ENCODE data around the gene MARCO.

Gene MARCO

GRCh38 chr2:118937817-118938216 is 4.2 kb upstream of the MARCO start:
- no peaks in the 10 kb centered on the region for H3K79me2 ChIP-seq (ENCODE audit: insufficient read depth, low read length)
- H3K27me3 ChIP-seq (ENCODE audit: insufficient read depth, low read length, poor library complexity) = peaks cover 3% of the 10 kb centered on the region
- H3K9ac ChIP-seq (ENCODE audit: low read depth, low read length) = no peak overlapping the region
- ATAC-seq (ENCODE audit: insufficient read depth, low read depth) = no peak
- H2AFZ ChIP-seq (ENCODE audit: low read depth, low read length) = no peak overlapping the region
- no peak overlapping the region for H3K4me3 ChIP-seq (ENCODE audit: low read depth in 1 of 2, low read length in 2 of 2)
- no peak for TF ChIP-seq EZH2 (IDR thresholded peaks at IDR 0.05; ENCODE audit: borderline replicate concordance, low read depth, low read length, severe bottlenecking)
- TF ChIP-seq, protein P1, sequence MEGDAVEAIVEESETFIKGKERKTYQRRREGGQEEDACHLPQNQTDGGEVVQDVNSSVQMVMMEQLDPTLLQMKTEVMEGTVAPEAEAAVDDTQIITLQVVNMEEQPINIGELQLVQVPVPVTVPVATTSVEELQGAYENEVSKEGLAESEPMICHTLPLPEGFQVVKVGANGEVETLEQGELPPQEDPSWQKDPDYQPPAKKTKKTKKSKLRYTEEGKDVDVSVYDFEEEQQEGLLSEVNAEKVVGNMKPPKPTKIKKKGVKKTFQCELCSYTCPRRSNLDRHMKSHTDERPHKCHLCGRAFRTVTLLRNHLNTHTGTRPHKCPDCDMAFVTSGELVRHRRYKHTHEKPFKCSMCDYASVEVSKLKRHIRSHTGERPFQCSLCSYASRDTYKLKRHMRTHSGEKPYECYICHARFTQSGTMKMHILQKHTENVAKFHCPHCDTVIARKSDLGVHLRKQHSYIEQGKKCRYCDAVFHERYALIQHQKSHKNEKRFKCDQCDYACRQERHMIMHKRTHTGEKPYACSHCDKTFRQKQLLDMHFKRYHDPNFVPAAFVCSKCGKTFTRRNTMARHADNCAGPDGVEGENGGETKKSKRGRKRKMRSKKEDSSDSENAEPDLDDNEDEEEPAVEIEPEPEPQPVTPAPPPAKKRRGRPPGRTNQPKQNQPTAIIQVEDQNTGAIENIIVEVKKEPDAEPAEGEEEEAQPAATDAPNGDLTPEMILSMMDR (IDR thresholded peaks at IDR 0.05; ENCODE audit: borderline replicate concordance, extremely low read depth, low read length, poor library complexity, severe bottlenecking) = no peak
- peaks cover 4% of the 10 kb centered on the region for H3K9me3 ChIP-seq (ENCODE audit: insufficient read depth, low read length, severe bottlenecking)
- H3K4me2 ChIP-seq (ENCODE audit: insufficient read depth, low read length) = no peak overlapping the region
- H3K4me1 ChIP-seq (ENCODE audit: insufficient read depth, low read length) = no peaks in the 10 kb centered on the region
- H3K36me3 ChIP-seq (ENCODE audit: insufficient read depth, low read length) = no peaks in the 10 kb centered on the region
- no peak overlapping the region for H3K27ac ChIP-seq (ENCODE audit: low read length)
- DNase-seq = no peak
- H4K20me1 ChIP-seq (ENCODE audit: insufficient read depth, low read length) = no peaks in the 10 kb centered on the region

- H3K4me3 ChIP-seq (ENCODE audit: low read depth in 1 of 2, low read length in 2 of 2) = no peak overlapping the region
- no peak overlapping the region for H2AFZ ChIP-seq (ENCODE audit: low read depth, low read length)
- no peaks in the 10 kb centered on the region for H3K79me2 ChIP-seq (ENCODE audit: insufficient read depth, low read length)
- H3K27ac ChIP-seq (ENCODE audit: low read length) = no peak overlapping the region
- no peak overlapping the region for H3K9ac ChIP-seq (ENCODE audit: low read depth, low read length)
- H3K36me3 ChIP-seq (ENCODE audit: insufficient read depth, low read length) = no peaks in the 10 kb centered on the region
- no peaks in the 10 kb centered on the region for H3K9me3 ChIP-seq (ENCODE audit: insufficient read depth, low read length, severe bottlenecking)
- no peaks in the 10 kb centered on the region for H4K20me1 ChIP-seq (ENCODE audit: insufficient read depth, low read length)
- H3K27me3 ChIP-seq (ENCODE audit: insufficient read depth, low read length, poor library complexity) = peaks cover 6% of the 10 kb centered on the region
- no peak overlapping the region for H3K4me2 ChIP-seq (ENCODE audit: insufficient read depth, low read length)
- no peak for TF ChIP-seq EZH2 (IDR thresholded peaks at IDR 0.05; ENCODE audit: borderline replicate concordance, low read depth, low read length, severe bottlenecking)
- TF ChIP-seq, protein P1 (IDR thresholded peaks at IDR 0.05; ENCODE audit: borderline replicate concordance, extremely low read depth, low read length, poor library complexity, severe bottlenecking) = no peak
- H3K4me1 ChIP-seq (ENCODE audit: insufficient read depth, low read length) = no peaks in the 10 kb centered on the region
- no peak for ATAC-seq (ENCODE audit: insufficient read depth, low read depth)
- no peak for DNase-seq
Observed at GRCh38 chr2:118939994-118940393, 2.0 kb upstream of the MARCO start.

DNA sequence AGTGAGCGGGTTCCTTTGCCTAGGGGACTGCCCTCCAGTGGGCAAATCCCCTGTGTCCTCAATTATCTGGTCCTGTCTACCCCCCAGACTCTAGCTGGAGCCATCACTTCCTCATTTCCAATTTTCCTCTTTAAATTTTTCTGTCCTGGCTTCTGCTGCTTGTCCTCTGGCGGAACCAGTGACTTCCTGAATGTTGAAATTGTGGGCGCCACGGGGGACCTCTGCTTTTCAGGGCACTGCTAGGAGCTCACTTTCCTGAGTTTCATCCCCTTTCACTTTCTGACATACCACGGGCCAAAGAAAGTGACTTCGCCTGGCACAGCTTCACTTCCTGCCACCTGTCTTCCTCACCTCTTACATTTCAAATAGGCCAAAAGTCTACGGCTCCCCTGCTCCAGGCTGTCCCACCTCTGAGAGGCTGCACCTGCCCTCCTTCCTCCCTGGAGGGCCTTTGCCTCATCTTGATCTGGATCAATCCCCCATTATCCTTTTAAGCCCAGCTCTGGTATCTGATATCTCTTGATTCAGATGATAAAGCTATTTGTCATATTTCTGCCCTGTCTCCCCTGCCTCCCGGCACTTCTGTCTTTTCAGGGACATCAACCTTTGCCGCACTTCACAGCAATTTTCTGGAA is 1.4 kb upstream of the MARCO start:
- Histone ChIP-seq H3K4me1 (ENCODE audit: insufficient read depth, low read length) (no peaks in the 10 kb centered on the region), H3K9me3 (ENCODE audit: insufficient read depth, low read length, severe bottlenecking) (no peaks in the 10 kb centered on the region), H4K20me1 (ENCODE audit: insufficient read depth, low read length) (no peaks in the 10 kb centered on the region), H3K4me2 (ENCODE audit: insufficient read depth, low read length) (no peak overlapping the region), H3K27ac (ENCODE audit: low read length) (no peak overlapping the region), H3K36me3 (ENCODE audit: insufficient read depth, low read length) (no peaks in the 10 kb centered on the region), H3K4me3 (ENCODE audit: low read depth in 1 of 2, low read length in 2 of 2) (no peak overlapping the region), H2AFZ (ENCODE audit: low read depth, low read length) (no peak overlapping the region), H3K9ac (ENCODE audit: low read depth, low read length) (no peak overlapping the region), H3K27me3 (ENCODE audit: insufficient read depth, low read length, poor library complexity) (peaks cover 6% of the 10 kb centered on the region), H3K79me2 (ENCODE audit: insufficient read depth, low read length) (no peaks in the 10 kb centered on the region)
- no peak for DNase-seq
- TF ChIP-seq, protein P1 (IDR thresholded peaks at IDR 0.05; ENCODE audit: borderline replicate concordance, extremely low read depth, low read length, poor library complexity, severe bottlenecking) = no peak
- TF ChIP-seq EZH2 (IDR thresholded peaks at IDR 0.05; ENCODE audit: borderline replicate concordance, low read depth, low read length, severe bottlenecking) = no peak
- ATAC-seq (ENCODE audit: insufficient read depth, low read depth) = no peak
